RWPE1 (cell line): ENCODE data around the gene UAP1L1.

Experiments
- CTCF ChIA-PET: fragments of 350-600 bp; sonication (Branson Sonifier 250); formaldehyde crosslinking; extraction: SDS; loops from one replicate; lab custom pipeline; 2021; lab: Yijun Ruan, JAX
- POLR2A ChIA-PET: fragments of 400-600 bp; formaldehyde crosslinking; extraction: SDS; loops from one replicate; lab custom pipeline; 2020; ENCODE audit warnings: antibody characterized with exemption; ENCODE audit not compliant: low non-redundant PET; lab: Yijun Ruan, JAX
- DNase-seq: peaks from one replicate; pipeline ENCODE4 v3.0.0; 2012; ENCODE audit warnings: low spot score
- H3K27ac ChIP-seq: fragments of 450-650 bp; 2 replicates; pipeline ENCODE4 v1.5.1; 2017
- TF ChIP-seq, protein P1 (sequence below): fragments of 450-650 bp; conservative IDR thresholded peaks from 2 replicates; pipeline ENCODE4 v1.5.1; 2017; ENCODE audit warnings: low read depth, mild to moderate bottlenecking

UAP1L1 gene

DNA sequence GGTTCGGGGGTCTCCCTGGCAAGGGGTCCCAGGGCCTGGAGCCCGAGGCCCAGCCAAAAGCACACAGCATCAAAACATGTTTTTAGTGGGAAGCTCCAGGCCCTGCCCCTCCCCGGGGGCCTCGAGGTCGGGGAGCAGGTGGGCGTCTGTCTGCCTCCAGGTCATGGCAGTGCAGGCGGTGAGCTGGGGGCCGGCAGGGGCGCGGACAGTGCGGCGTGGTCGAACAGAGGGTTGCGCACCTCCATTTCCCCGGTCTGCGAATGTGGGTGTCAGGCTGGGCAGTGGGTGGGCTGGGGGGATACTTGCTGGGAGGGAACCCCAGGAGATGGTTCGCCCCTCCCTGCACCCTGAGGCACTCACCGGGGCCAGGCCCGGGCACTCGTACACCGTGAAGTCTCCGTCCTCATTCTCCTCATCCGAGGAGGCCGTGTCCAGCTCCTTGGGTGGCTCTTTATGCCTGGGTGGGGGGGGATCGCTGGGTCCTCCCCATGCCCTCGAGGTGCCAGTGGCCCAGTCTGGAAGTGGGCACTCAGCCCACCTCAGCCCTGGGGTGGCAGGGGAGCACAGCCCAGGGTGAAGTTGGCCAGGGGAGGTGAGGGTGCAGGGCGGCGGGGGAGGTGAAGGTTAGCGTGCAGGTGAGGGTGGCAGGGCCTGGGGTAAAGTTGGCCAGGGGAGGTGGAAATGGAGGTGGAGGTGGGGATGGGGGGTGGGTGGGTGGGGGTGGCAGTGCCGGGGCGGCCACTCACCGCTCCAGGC lies 37.5 kb upstream of the UAP1L1 start:
- DNase-seq = no peak
- ChIA-PET CTCF (interaction anchor here (1.8 to 6.3 kb wide), 3 partner anchors 11 to 94 kb away, joined by 4 to 97 read pairs (median 26); partner anchors contain the start of genes ABCA2, C8G and FBXW5), POLR2A (interaction anchor here (0.6 kb wide), 1 partner anchor 48 kb away, joined by 3 read pairs; no protein-coding TSS in a partner anchor)
- H3K27ac ChIP-seq = no peak overlapping the region
- TF ChIP-seq, protein P1, sequence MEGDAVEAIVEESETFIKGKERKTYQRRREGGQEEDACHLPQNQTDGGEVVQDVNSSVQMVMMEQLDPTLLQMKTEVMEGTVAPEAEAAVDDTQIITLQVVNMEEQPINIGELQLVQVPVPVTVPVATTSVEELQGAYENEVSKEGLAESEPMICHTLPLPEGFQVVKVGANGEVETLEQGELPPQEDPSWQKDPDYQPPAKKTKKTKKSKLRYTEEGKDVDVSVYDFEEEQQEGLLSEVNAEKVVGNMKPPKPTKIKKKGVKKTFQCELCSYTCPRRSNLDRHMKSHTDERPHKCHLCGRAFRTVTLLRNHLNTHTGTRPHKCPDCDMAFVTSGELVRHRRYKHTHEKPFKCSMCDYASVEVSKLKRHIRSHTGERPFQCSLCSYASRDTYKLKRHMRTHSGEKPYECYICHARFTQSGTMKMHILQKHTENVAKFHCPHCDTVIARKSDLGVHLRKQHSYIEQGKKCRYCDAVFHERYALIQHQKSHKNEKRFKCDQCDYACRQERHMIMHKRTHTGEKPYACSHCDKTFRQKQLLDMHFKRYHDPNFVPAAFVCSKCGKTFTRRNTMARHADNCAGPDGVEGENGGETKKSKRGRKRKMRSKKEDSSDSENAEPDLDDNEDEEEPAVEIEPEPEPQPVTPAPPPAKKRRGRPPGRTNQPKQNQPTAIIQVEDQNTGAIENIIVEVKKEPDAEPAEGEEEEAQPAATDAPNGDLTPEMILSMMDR = no peak

DNA sequence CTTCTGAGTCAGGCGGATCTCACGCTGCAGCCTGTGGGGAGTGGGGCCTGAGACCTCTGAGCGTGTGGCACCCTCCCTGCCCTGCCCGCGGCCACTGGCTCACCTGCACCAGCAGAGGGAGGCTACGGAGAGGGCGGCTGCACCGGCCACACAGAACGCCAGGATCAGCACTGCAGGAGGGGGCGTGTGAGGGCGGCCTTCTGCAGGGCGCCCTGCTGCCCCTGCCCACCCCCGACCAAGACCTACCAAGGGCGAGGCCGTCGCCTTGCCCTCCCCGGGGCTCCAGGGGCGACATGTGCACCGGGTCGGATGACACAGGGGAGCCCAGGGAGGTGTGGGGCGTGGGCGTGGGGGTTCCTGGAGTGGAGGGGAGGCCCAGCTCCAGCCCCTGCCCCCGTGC lies 36.7 kb upstream of the UAP1L1 start:
- H3K27ac ChIP-seq = no peak overlapping the region
- POLR2A ChIA-PET = no interaction called here
- no peak for DNase-seq
- CTCF ChIA-PET = interaction anchor here (0.5 to 2.6 kb wide), 3 partner anchors 12 to 27 kb away, joined by 4 to 26 read pairs (median 4); partner anchors contain the start of gene ABCA2
- TF ChIP-seq, protein P1 = no peak

DNA sequence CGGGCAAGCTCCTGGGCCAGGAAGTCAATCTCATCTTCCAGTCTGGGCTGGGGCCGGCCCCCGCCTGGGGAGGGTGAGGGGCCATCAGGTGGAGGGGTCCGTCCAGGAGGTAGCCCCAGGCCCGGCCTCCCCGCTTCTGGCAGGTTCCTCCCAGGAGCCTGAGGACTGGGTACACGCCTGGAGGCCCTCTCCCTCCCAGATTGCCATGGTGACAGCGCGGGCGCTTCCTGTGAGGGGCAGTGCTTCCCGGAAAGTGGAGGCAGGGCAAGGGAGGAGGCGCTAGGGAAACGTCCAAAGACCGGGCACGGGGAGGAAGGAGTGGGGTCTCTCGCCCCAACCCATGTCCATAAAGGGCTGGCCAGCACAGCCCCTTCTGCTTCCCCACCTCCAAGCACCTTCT lies 36.2 kb upstream of the UAP1L1 start:
- CTCF ChIA-PET = interaction anchor here (0.5 to 2.6 kb wide), 2 partner anchors 12 to 26 kb away, joined by 4 to 26 read pairs; partner anchors contain the start of gene ABCA2
- DNase-seq = no peak
- H3K27ac ChIP-seq = no peak overlapping the region
- TF ChIP-seq, protein P1 = no peak
- POLR2A ChIA-PET = no interaction called here

DNA sequence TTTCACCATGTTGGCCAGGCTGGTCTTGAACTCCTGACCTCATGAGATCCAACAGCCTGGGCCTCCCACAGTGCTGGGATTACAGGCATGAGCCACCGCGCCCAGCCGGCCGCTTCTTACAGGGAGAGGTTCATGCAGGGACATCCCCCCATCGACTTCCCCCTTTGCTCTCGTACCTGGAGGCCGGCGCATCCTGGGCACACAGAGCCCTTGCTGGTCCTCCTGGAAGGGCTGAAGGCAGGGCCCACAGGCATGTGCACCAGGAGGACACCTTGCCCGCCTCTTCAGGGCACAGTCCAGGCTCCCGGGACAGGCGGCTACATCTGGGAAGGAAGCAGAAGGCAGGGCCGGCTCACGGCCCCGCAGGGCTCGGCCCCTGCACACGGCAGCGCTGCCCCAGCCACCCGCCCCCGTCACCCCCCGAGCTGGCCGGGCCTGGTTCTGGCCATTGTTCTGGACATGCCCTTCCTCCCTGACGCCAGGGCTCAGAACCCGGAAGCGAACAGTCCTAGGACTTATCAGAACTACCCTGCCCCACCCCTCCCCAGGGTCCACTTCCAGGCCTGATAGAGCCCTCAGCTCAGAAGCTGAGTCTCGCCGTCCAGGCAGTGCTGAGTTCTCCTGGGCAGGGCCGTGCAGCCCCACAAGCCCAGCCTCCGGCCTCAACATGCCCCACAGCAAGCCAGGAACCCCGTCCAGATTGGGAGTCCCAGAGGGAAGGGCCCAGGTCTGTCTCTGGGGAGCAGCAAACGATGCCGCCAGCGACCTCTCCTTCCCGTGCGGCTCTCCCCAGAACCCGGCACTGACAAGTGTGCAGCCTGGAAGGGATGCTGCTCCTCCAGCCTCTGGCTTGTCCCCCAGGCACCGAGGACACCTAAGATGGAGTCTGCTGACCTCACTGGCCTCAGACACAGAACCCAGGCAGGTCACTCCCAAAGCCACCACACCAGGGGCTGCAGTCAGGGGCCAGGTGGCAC lies 34.3 kb upstream of the UAP1L1 start:
- ChIA-PET POLR2A (no interaction called here), CTCF (interaction anchor here (0.6 to 3.2 kb wide), 5 partner anchors 8 to 27 kb away, joined by 3 to 28 read pairs (median 12); partner anchors contain the start of gene ABCA2)
- no peak for DNase-seq
- H3K27ac ChIP-seq = peak overlapping the region; percentile 48
- TF ChIP-seq, protein P1 = no peak

DNA sequence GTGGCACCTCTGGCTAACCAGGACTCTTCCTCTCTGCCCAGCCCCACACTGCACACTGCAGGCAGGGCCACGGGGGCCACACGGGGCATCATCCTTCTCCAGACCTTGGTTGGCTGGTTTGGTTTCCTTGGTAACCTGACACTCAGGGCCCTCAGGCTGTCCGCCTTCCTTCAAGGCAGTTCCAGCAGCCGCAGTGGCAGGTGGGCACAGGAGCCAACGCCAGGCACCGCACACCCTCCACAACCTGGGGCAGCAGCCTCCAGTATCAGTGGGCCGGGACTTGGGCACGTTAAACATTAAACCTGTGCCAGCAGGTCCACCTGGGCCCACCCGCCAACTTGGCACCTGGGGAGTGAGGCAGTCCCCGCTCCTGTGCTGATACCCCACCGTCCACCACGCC lies 33.3 kb upstream of the UAP1L1 start:
- TF ChIP-seq, protein P1 = no peak
- DNase-seq = no peak
- CTCF ChIA-PET = interaction anchor here (0.6 to 3.2 kb wide), 7 partner anchors 9 to 93 kb away, joined by 3 to 28 read pairs (median 10); partner anchors contain the start of gene ABCA2
- peak overlapping the region; percentile 48 for H3K27ac ChIP-seq
- POLR2A ChIA-PET = no interaction called here
